ENCODE results near the gene HNRNPK.
A peak's percentile ranks its signal among the peaks of the same experiment; 100 is the strongest.

Gene HNRNPK

GRCh38 chr9:83932851-83933250 is 47.2 kb downstream of the HNRNPK start:
- DNase-seq: no peak

DNA sequence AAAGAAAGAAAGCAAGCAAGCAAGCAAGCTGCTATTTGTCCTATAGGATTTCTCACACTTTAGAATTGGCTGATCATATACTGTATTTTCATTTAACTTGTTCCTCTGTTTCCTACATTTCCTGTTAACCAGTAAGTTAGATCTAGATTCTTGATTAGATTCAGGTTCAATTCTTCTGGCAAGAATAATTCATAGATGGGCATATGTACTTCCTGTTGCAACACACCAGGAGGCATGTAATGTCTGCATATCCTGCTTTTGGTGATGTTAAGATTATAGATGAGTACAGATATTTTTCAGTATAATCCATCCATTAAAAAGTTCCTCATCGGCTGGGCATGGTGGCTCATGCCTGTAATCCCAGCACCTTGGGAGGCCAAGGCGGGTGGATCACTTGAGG is 48.0 kb downstream of the HNRNPK start:
- DNase-seq: no peak

- no peak for DNase-seq
Observed at GRCh38 chr9:83930881-83931280, 49.1 kb downstream of the HNRNPK start.

GRCh38 chr9:83927591-83927990 is 52.4 kb downstream of the HNRNPK start:
- DNase-seq: no peak

DNA sequence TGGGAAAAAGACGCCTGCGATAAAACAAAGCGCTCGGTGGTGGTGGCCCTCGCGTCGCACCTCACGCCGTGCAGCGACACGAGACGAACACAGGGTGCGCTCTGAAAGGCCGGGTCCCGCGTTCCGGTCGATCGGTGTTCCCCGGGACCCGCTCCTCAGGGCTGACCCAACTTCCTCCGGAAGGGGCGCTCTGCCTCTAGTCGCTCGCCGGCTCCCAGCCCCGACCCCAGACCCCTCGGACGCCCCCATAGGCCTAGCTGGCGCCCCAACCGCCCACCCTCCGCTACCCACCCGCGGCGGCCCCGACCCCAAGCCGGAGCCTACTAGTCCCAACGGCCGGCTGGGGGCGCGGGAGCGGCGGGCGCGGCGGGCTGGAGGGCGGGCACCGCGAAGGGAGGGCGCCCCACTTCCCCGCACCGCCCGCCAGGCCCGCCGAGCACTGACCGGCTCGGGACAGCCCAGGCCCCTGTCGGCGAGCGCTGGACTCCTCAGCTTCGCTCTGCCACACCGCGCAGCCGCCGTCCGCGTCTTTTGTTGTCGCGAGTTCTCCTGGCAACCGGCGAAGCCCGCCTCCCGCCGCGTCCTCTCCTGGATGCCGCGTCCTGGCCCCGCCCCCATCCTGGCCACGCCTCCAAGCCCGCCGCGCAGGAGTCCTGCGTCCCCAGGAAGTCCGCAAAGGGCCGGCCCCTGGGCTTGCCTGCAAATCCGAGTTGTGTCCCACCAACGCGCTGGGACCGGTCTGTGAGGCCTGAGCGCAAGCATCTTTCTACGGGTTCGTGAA is 58.9 kb downstream of the HNRNPK start, which contains the start of gene KIF27:
KIF27 (minus strand) TSS at position 506 of the 781 bp plus-strand sequence. CDS start 5,841 bp downstream, outside the sequence.
- peak; percentile 97 for DNase-seq

DNA sequence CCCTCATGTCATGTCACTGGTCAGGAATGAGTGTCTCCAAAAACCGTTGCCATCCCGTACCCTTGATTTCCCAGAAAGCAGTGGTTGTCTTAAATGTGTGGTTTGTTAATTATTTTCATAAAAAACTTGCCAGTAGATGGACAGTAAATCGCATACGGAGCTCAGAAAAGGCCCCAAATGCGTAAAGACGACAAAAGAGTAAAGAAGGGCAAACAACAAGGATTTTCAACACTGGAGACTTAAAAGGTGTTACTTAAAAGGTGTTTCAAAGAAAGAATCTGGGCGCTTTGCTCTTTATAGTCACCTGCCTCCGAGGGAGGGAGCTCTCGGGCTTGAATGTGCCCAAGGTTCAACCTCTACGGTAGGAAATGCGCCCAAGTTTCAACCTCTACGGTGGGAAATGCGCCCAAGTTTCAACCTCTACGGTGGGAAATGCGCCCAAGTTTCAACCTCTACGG is 59.5 kb downstream of the HNRNPK start:
- no peak for DNase-seq

DNA sequence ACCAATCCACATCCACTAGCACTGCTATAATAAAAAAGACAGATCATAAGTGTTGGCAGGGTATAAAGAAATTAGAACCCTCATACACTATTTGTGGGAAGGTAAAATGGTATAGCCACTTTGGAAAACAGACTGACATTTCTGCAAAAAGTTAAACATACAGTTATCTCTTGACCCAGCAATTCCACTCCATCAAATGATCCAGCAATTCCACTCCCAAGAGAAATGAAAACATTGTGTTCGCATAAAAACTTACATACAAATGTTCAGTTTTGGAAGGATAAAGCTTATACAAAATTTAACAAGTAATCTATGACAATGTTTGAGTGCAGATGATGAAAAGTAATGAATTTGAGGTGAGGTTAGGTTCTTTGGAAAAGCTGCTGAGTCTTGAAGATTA is 60.9 kb downstream of the HNRNPK start:
- DNase-seq: no peak

Data from activated naive CD4-positive, alpha-beta T cell treated with anti-CD3 and anti-CD28 coated beads, Interleukin-2, amount 50 U/mL, for 16 hours (primary cell).